ENCODE data around the gene MUSK.
A peak's percentile ranks its signal among the peaks of the same experiment; 100 is the strongest.
"Not testable (repeated sequence)": the region's sequence is repeated elsewhere in the genome, so short reads cannot be mapped to it uniquely, and the experiment has no call there.

Gene MUSK

GRCh38 chr9:110821064-110821463, 152.5 kb downstream of the MUSK start:
- no peak for DNase-seq (ENCODE audit: low read depth, low spot score)
- no peak for TF ChIP-seq CTCF (IDR thresholded peaks at IDR 0.05; ENCODE audit: low read depth, low read length)
- in situ Hi-C loops (cut with HindIII; ENCODE audit: low sequenced_read_pairs) = no loop called here
- H3K4me3 ChIP-seq (ENCODE audit: low read depth, low read length) = no peak overlapping the region

GRCh38 chr9:110825129-110825528, 156.5 kb downstream of the MUSK start:
- in situ Hi-C loops (cut with HindIII; ENCODE audit: low sequenced_read_pairs); H3K4me3 ChIP-seq (ENCODE audit: low read depth, low read length); DNase-seq (ENCODE audit: low read depth, low spot score): not testable (repeated sequence)

GRCh38 chr9:110825950-110826349, 157.4 kb downstream of the MUSK start:
- no peak overlapping the region for H3K4me3 ChIP-seq (ENCODE audit: low read depth, low read length)
- no peak for DNase-seq (ENCODE audit: low read depth, low spot score)
- no peak for TF ChIP-seq CTCF (IDR thresholded peaks at IDR 0.05; ENCODE audit: low read depth, low read length)
- in situ Hi-C loops (cut with HindIII; ENCODE audit: low sequenced_read_pairs) = no loop called here

- DNase-seq (ENCODE audit: low read depth, low spot score); H3K4me3 ChIP-seq (ENCODE audit: low read depth, low read length); in situ Hi-C loops (cut with HindIII; ENCODE audit: low sequenced_read_pairs): not testable (repeated sequence)
Measured at GRCh38 chr9:110826400-110826799, 157.8 kb downstream of the MUSK start.

GRCh38 chr9:110828264-110828663, 159.7 kb downstream of the MUSK start:
- TF ChIP-seq CTCF (IDR thresholded peaks at IDR 0.05; ENCODE audit: low read depth, low read length) = no peak
- peak; percentile 72 for DNase-seq (ENCODE audit: low read depth, low spot score)
- in situ Hi-C loops (cut with HindIII; ENCODE audit: low sequenced_read_pairs) = no loop called here
- H3K4me3 ChIP-seq (ENCODE audit: low read depth, low read length) = no peak overlapping the region

GRCh38 chr9:110830495-110830894, 161.9 kb downstream of the MUSK start:
- H3K4me3 ChIP-seq (ENCODE audit: low read depth, low read length) = no peak overlapping the region
- in situ Hi-C loops (cut with HindIII; ENCODE audit: low sequenced_read_pairs) = no loop called here
- no peak for DNase-seq (ENCODE audit: low read depth, low spot score)
- no peak for TF ChIP-seq CTCF (IDR thresholded peaks at IDR 0.05; ENCODE audit: low read depth, low read length)

- no peak for TF ChIP-seq CTCF (IDR thresholded peaks at IDR 0.05; ENCODE audit: low read depth, low read length)
- no peak for DNase-seq (ENCODE audit: low read depth, low spot score)
- in situ Hi-C loops (cut with HindIII; ENCODE audit: low sequenced_read_pairs) = no loop called here
- H3K4me3 ChIP-seq (ENCODE audit: low read depth, low read length) = no peak overlapping the region
Measured at GRCh38 chr9:110832926-110833325, 164.3 kb downstream of the MUSK start.

DNA sequence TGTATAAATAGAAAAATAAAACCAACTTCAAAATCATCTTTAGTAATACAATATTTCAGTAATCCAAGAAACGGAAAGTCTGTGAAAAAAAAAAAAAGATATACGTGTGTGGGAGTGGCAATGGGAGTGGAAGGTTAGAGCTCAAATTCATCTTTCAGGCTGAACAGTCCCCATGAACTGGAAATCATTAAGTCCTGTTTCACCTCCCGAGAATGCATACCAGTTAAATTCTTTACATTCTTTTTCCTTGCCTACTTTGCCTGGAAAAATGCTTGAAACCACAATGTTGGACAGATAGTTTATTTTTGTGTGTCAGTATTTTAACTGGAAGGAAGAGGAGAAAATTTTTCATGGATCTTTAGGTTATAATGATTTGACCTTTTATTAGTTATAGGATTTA, 166.8 kb downstream of the MUSK start:
- no peak overlapping the region for H3K4me3 ChIP-seq (ENCODE audit: low read depth, low read length)
- peak; percentile 85 for DNase-seq (ENCODE audit: low read depth, low spot score)
- TF ChIP-seq CTCF (IDR thresholded peaks at IDR 0.05; ENCODE audit: low read depth, low read length) = no peak
- in situ Hi-C loops (cut with HindIII; ENCODE audit: low sequenced_read_pairs) = no loop called here

Measured in astrocyte of the spinal cord (primary cell).